Cardiac fibroblast (primary cell): ENCODE data around the gene GPR68.

Source experiments
- DNase-seq, 2 donors: peaks; one replicate each; pipeline versions ENCODE4 v3.0.0 to v3.0.0-alpha.2; 2010; ENCODE audit warnings: low read depth in 2 of 2
- H3K4me3 ChIP-seq, 2 donors: replicated peaks in 1 of 2; 1 replicate in 1 of 2; 2 replicates in 1 of 2; pipeline ENCODE4 v1.5.1; 2011; ENCODE audit warnings: low read depth in 2 of 2, low read length in 2 of 2, mild to moderate bottlenecking in 2 of 2, moderate library complexity in 1 of 2
- CTCF ChIP-seq: IDR thresholded peaks from one replicate; pipeline ENCODE4 v1.5.1; 2011; ENCODE audit warnings: low read depth, mild to moderate bottlenecking, low read length, inconsistent platforms

The GPR68 gene

DNA sequence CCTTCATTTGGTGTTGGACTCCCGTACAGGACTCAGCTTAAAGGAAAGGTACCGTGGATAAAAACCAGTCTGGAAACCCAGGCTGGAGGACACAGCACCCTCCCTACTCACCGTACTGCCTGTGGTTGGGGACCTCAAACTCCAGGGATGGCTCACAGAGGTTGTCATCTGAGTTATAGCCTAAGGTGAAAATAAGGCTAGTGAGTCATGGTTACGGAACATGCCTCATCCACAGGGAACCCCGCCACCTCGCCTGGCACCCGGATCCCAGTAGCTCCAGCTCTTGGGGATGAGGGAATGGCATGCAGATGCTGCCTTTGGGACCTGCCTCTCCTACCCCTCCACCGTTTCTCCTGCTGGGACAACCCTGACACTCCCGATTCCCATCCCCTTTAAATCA lies 36.8 kb upstream of the GPR68 start:
- no peak for DNase-seq
- no peak for TF ChIP-seq CTCF
- H3K4me3 ChIP-seq = no peak overlapping the region

- no peak for TF ChIP-seq CTCF
- H3K4me3 ChIP-seq = no peak overlapping the region
- no peak for DNase-seq
Observed at GRCh38 chr14:91280129-91280528, 35.6 kb upstream of the GPR68 start.

DNA sequence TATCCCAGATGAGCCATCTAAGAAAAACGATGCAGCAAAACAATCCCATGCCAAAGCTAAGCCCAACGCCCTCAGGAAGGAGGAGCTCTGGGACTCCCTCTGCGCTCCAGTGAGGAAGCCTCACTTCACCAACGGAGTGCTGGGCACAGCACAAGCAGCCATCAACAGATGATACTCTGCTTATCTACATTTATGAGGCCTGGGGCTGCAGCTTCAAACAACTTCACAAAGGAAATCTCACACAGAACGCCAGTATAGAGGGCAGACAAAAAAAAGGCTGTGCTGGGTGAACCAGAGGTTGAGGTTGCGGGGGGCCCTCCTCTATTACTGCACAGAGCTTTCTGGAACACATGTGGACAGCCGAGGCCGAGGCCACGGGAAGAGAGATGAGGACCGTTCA lies 34.9 kb upstream of the GPR68 start:
- TF ChIP-seq CTCF = no peak
- no peak for DNase-seq
- no peak overlapping the region for H3K4me3 ChIP-seq

DNA sequence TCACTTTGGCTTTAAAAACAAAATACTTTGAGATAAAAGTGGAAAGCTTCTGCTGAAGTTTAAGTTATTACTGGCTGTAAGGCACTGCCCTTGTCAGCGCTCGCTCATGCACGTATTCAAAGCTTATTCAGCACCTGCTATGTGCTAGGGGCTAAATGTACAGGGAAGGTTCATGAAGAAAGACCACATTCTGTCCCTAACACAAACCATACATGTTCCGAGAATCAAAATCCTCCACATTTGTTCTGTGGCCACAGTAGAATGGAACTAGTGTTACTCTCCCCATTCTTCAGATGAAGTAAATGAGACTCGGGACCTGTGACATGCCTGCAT lies 33.8 kb upstream of the GPR68 start:
- no peak for DNase-seq
- H3K4me3 ChIP-seq = no peak overlapping the region
- TF ChIP-seq CTCF = no peak

GRCh38 chr14:91277546-91278382 lies 33.3 kb upstream of the GPR68 start:
- no peak for TF ChIP-seq CTCF
- no peak for DNase-seq

DNA sequence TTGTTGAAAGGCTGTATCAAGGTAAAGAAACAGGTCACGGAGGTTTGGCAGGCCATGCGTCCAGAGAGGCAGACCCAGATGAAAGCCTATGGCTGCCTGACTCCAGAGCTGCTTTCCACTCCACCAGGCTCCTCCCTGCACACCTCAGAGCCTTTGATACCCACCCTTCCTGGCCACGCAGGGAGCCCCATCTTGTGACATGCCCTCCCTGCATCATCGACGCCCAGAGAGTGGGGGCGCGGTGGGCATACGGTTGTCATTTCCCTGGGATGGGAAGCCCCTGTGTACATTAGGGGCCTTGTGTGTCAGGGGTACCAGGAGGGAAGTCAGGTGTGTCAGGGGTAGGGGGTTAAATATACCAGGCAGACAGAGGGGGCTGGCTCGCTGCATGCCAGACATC lies 30.3 kb upstream of the GPR68 start:
- no peak for TF ChIP-seq CTCF
- no peak overlapping the region for H3K4me3 ChIP-seq
- DNase-seq = no peak

More at GRCh38 chr14:91277546-91278382, 33.3 kb upstream of the GPR68 start:
- no peak overlapping the region for H3K4me3 ChIP-seq

DNA sequence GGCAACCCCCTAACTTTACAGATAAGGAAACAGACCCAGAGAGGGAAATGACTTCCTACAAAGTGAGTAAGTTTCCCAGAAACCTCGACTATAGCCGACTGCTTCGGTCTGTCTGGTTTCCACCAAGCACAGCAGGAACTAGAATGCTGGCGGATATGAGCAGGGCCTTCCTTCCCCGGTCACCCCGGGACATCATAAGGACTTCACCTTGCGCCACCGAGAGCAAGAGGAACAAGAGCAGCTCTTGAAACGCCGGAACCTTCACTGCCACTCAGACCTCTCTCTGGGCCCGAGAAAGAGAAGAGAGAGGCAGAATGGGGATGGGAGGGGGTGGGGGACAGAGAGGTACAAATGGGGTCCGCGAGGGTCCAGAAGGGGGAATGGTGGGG lies 29.4 kb upstream of the GPR68 start:
- no peak overlapping the region for H3K4me3 ChIP-seq
- DNase-seq = no peak
- TF ChIP-seq CTCF = no peak
